H1 (cell line): ENCODE data around the gene KCNIP2. TPM values are rescaled to one million over a fixed set of nuclear protein-coding genes. Genes with fewer than 3 reads are reported as not detected.

Experiments used
- CTCF ChIA-PET: fragments of 300-600 bp; sonication (Branson Sonifier 250); formaldehyde crosslinking; loops from one replicate; lab custom pipeline; 2021; ENCODE audit not compliant: partially characterized antibody; lab: Charles Lee
- POLR2A ChIA-PET: fragments of 300-600 bp; sonication (Branson Sonifier 250); formaldehyde crosslinking; loops from one replicate; lab custom pipeline; 2021; ENCODE audit warnings: inconsistent platforms; ENCODE audit not compliant: partially characterized antibody; lab: Charles Lee
- DNase-seq, 2 experiments: peaks; one replicate each; pipeline versions ENCODE4 v3.0.0 to v3.0.0-alpha.2; 2010 to 2022; ENCODE audit warnings: low spot score in 2 of 2, low read depth in 1 of 2, mixed read lengths in 1 of 2
- FAIRE-seq: peaks from 2 replicates; lab custom pipeline; 2011; peaks lifted over from hg19 to GRCh38; lab: Jason Lieb, UNC
- H2AFZ ChIP-seq: 2 replicates; pipeline ENCODE4 v1.8.1; 2012; ENCODE audit warnings: low read length, inconsistent platforms
- H2AK5ac ChIP-seq: 2 replicates; pipeline ENCODE4 v1.6.1; 2013; ENCODE audit warnings: low read depth, low read length
- H2BK120ac ChIP-seq: replicated peaks from 2 replicates; pipeline ENCODE3; 2013; ENCODE audit warnings: low read depth, low read length, inconsistent platforms
- H2BK12ac ChIP-seq: 2 replicates; pipeline ENCODE4 v1.6.1; 2013; ENCODE audit warnings: low read depth, low read length
- H2BK15ac ChIP-seq: 2 replicates; pipeline ENCODE4 v1.6.1; 2013; ENCODE audit warnings: low read length
- H2BK20ac ChIP-seq: 2 replicates; pipeline ENCODE4 v1.6.1; 2013; ENCODE audit warnings: low read length
- H2BK5ac ChIP-seq: 2 replicates; pipeline ENCODE4 v1.6.1; 2013; ENCODE audit warnings: low read depth, low read length
- H3K14ac ChIP-seq: 2 replicates; pipeline ENCODE4 v1.6.1; 2013; ENCODE audit warnings: inconsistent platforms; ENCODE audit not compliant: insufficient read length
- H3K18ac ChIP-seq: 2 replicates; pipeline ENCODE4 v1.6.1; 2013; ENCODE audit warnings: low read length; ENCODE audit errors: extremely low read depth
- H3K23ac ChIP-seq: 2 replicates; pipeline ENCODE4 v1.6.1; 2013; ENCODE audit warnings: inconsistent platforms; ENCODE audit not compliant: insufficient read length
- H3K23me2 ChIP-seq: 2 replicates; pipeline ENCODE4 v1.6.1; 2013; ENCODE audit warnings: low read depth, low read length
- H3K27ac ChIP-seq: 2 replicates; pipeline ENCODE4 v1.6.1; 2011; ENCODE audit warnings: low read depth, low read length, inconsistent platforms
- H3K27me3 ChIP-seq, 4 experiments: replicated peaks in 1 of 4; 1 replicate in 1 of 4; 2 replicates in 3 of 4; pipeline versions ENCODE4 v1.6.1 to v1.8.1; 2011 to 2013; ENCODE audit warnings: low read length in 3 of 4, mild to moderate bottlenecking in 3 of 4, inconsistent platforms in 2 of 4, mixed read lengths in 2 of 4, moderate library complexity in 1 of 4; ENCODE audit not compliant: control insufficient read depth in 3 of 4, insufficient read depth in 3 of 4; ENCODE audit errors: extremely low read depth in 1 of 4
- H3K36me3 ChIP-seq, 4 experiments: 2 replicates each; pipeline versions ENCODE4 v1.6.1 to v1.8.1; 2011 to 2013; ENCODE audit warnings: mild to moderate bottlenecking in 4 of 4, low read length in 3 of 4, moderate library complexity in 2 of 4, control low read depth in 1 of 4, inconsistent platforms in 1 of 4; ENCODE audit not compliant: insufficient read depth in 4 of 4, control insufficient read depth in 2 of 4
- H3K4ac ChIP-seq: replicated peaks from 2 replicates; pipeline ENCODE3; 2013; ENCODE audit warnings: low read length, low read depth, mixed read lengths, inconsistent platforms; ENCODE audit not compliant: insufficient read length
- H3K4me1 ChIP-seq, 4 experiments: replicated peaks in 1 of 4; 1 replicate in 1 of 4; 2 replicates in 3 of 4; pipeline versions ENCODE4 v1.6.1 to v1.8.1; 2011 to 2013; ENCODE audit warnings: low read length in 3 of 4, inconsistent platforms in 2 of 4, mixed read lengths in 1 of 4; ENCODE audit not compliant: insufficient read depth in 4 of 4, control insufficient read depth in 3 of 4
- H3K4me2 ChIP-seq, 2 experiments: 2 replicates each; pipeline versions ENCODE4 v1.6.1 to v1.8.1; 2011 to 2013; ENCODE audit warnings: low read depth in 2 of 2, low read length in 2 of 2, control low read depth in 1 of 2, inconsistent platforms in 1 of 2, mild to moderate bottlenecking in 1 of 2; ENCODE audit not compliant: insufficient read depth in 1 of 2
- H3K4me3 ChIP-seq, 4 experiments: fragments of 200-600, 300-600 bp in 1 of 4; sonication (generic), shearing (Covaris generic), sonication (Bioruptor Twin) in 1 of 4; 2 replicates each; pipeline versions ENCODE4 v1.5.1 to v1.8.1; 2011 to 2016; ENCODE audit warnings: low read length in 4 of 4, low read depth in 3 of 4, control low read depth in 2 of 4, inconsistent platforms in 2 of 4, mild to moderate bottlenecking in 2 of 4, mixed read lengths in 1 of 4, moderate library complexity in 1 of 4; ENCODE audit not compliant: insufficient read depth in 2 of 4; ENCODE audit errors: extremely low read depth in 1 of 4
- H3K56ac ChIP-seq: replicated peaks from 2 replicates; pipeline ENCODE3; 2013; ENCODE audit warnings: low read depth, mild to moderate bottlenecking, mixed read lengths, low read length, inconsistent platforms; ENCODE audit not compliant: insufficient read length
- H3K79me1 ChIP-seq: 2 replicates; pipeline ENCODE4 v1.6.1; 2013; ENCODE audit warnings: low read depth, low read length, control low read depth
- H3K79me2 ChIP-seq, 2 experiments: 2 replicates each; pipeline versions ENCODE4 v1.6.1 to v1.8.1; 2012 to 2013; ENCODE audit warnings: low read length in 2 of 2, mild to moderate bottlenecking in 2 of 2, inconsistent platforms in 1 of 2; ENCODE audit not compliant: insufficient read depth in 2 of 2, control insufficient read depth in 1 of 2
- H3K9ac ChIP-seq, 4 experiments: replicated peaks in 1 of 4; 1 replicate in 1 of 4; 2 replicates in 3 of 4; pipeline versions ENCODE4 v1.6.1 to v1.8.1; 2011 to 2013; ENCODE audit warnings: low read depth in 3 of 4, low read length in 3 of 4, control low read depth in 2 of 4, mild to moderate bottlenecking in 2 of 4, moderate library complexity in 2 of 4, inconsistent platforms in 1 of 4; ENCODE audit errors: extremely low read depth in 1 of 4
- H3K9me3 ChIP-seq, 2 experiments: 2 replicates each; pipeline versions ENCODE4 v1.6.1 to v1.8.1; 2012 to 2013; ENCODE audit warnings: mild to moderate bottlenecking in 2 of 2, moderate library complexity in 2 of 2, control low read depth in 1 of 2, inconsistent platforms in 1 of 2, low read depth in 1 of 2, low read length in 1 of 2, mixed read lengths in 1 of 2; ENCODE audit not compliant: insufficient read depth in 2 of 2
- H4K20me1 ChIP-seq, 2 experiments: replicated peaks in 1 of 2; 2 replicates each; pipeline versions ENCODE3 to v1.8.1; 2011 to 2013; ENCODE audit warnings: inconsistent platforms in 2 of 2, low read length in 2 of 2, mild to moderate bottlenecking in 1 of 2; ENCODE audit not compliant: insufficient read depth in 2 of 2, control insufficient read depth in 1 of 2
- H4K5ac ChIP-seq: 2 replicates; pipeline ENCODE4 v1.6.1; 2013; ENCODE audit warnings: low read length, low read depth, mixed read lengths, inconsistent platforms; ENCODE audit not compliant: insufficient read length
- H4K8ac ChIP-seq: 2 replicates; pipeline ENCODE4 v1.8.0; 2013; ENCODE audit warnings: mild to moderate bottlenecking, moderate library complexity, low read length, inconsistent platforms; ENCODE audit not compliant: insufficient read depth; ENCODE audit errors: extremely low read depth
- H4K91ac ChIP-seq: replicated peaks from 2 replicates; pipeline ENCODE3; 2013; ENCODE audit warnings: low read length, mixed read lengths, inconsistent platforms; ENCODE audit not compliant: insufficient read length
- BCL11A ChIP-seq, 2 experiments: IDR thresholded peaks; one replicate each; pipeline ENCODE4 v1.6.1; 2011; ENCODE audit warnings: low read depth in 2 of 2, low read length in 2 of 2, mild to moderate bottlenecking in 2 of 2
- CHD2 ChIP-seq: IDR thresholded peaks from 2 replicates; pipeline ENCODE4 v1.6.1; 2012; ENCODE audit warnings: low read length, improper control_type of control experiment
- CTBP2 ChIP-seq: IDR thresholded peaks from 2 replicates; pipeline ENCODE4 v1.7.0; 2011; ENCODE audit warnings: borderline replicate concordance, mild to moderate bottlenecking, moderate library complexity, mixed read lengths, low read length; ENCODE audit not compliant: insufficient read depth, insufficient read length
- FOSL1 ChIP-seq: IDR thresholded peaks from 2 replicates; pipeline ENCODE4 v1.6.1; 2011; ENCODE audit warnings: mild to moderate bottlenecking, low read depth, low read length, moderate library complexity; ENCODE audit not compliant: insufficient read depth
- NANOG ChIP-seq: IDR thresholded peaks from 2 replicates; pipeline ENCODE4 v1.6.1; 2011; ENCODE audit warnings: low read length, low read depth, mild to moderate bottlenecking, inconsistent platforms; ENCODE audit not compliant: insufficient read depth, poor library complexity, severe bottlenecking
- POLR2AphosphoS5 ChIP-seq: IDR thresholded peaks from 2 replicates; pipeline ENCODE4 v1.6.1; 2011; ENCODE audit warnings: low read depth, low read length
- RAD21 ChIP-seq, 2 experiments: IDR thresholded peaks in 1 of 2; conservative IDR thresholded peaks in 1 of 2; 2 replicates each; pipeline ENCODE4 v1.6.1; 2011; ENCODE audit warnings: low read depth in 2 of 2, low read length in 2 of 2, improper control_type of control experiment in 1 of 2, inconsistent platforms in 1 of 2, mild to moderate bottlenecking in 1 of 2, moderate library complexity in 1 of 2
- SIX5 ChIP-seq: IDR thresholded peaks from 2 replicates; pipeline ENCODE4 v1.6.1; 2011; ENCODE audit warnings: mild to moderate bottlenecking, low read depth, low read length
- TBP ChIP-seq: IDR thresholded peaks from 2 replicates; pipeline ENCODE4 v1.6.1; 2011; ENCODE audit warnings: low read depth, low read length, improper control_type of control experiment
- WGBS, 2 experiments: shearing (Covaris generic) in 1 of 2; methylation state at CpG; one replicate each; pipeline versions ENCODE4 v1.1.6 to v1.1.7; 2013 to 2015; ENCODE audit warnings: low lambda C conversion rate in 2 of 2, mixed read lengths in 2 of 2, inconsistent platforms in 1 of 2, low coverage in 1 of 2, missing lambda C conversion rate in 1 of 2; ENCODE audit not compliant: insufficient replicate concordance in 2 of 2, insufficient coverage in 1 of 2, insufficient read length in 1 of 2; ENCODE audit errors: extremely low coverage in 1 of 2, missing lambda C conversion rate in 1 of 2; 5-methylcytosine and 5-hydroxymethylcytosine counted together
- polyA plus RNA-seq, 7 experiments: library from polyadenylated mRNA; depleted of rRNA in 3 of 7; stranded (reverse) in 5 of 7; unstranded in 2 of 7; fragments of >200 nt in 5 of 7; fragments of 200-250 nt in 2 of 7; gene quantifications; 1 replicate in 5 of 7; 2 replicates in 1 of 7; 4 replicates in 1 of 7; pipeline versions ENCODE4 v1.2.1 to v1.2.3, GENCODE V29; 2011 to 2013; ENCODE audit warnings: missing spikeins in 2 of 7, mixed read lengths in 2 of 7
- total RNA-seq: library from RNA; stranded (reverse); fragmentation: NEBNext Ultra II Directional; extraction: Animal tissue kit (Norgen Biotek cat#: 25700); gene quantifications from 2 replicates; pipeline ENCODE4 v1.2.1, GENCODE V29; 2021
- TF ChIP-seq, protein P1 (sequence below): IDR thresholded peaks from 2 replicates; pipeline ENCODE4 v1.6.1; 2011; ENCODE audit warnings: low read depth, mild to moderate bottlenecking, low read length; ENCODE audit not compliant: insufficient read depth

KCNIP2 gene
- total and polyA plus RNA-seq, 2 of the 8 experiments (the other 6 are each of a cell fraction or from before 2014, with no cell fraction given), result 2.7 to 6.0 TPM

DNA sequence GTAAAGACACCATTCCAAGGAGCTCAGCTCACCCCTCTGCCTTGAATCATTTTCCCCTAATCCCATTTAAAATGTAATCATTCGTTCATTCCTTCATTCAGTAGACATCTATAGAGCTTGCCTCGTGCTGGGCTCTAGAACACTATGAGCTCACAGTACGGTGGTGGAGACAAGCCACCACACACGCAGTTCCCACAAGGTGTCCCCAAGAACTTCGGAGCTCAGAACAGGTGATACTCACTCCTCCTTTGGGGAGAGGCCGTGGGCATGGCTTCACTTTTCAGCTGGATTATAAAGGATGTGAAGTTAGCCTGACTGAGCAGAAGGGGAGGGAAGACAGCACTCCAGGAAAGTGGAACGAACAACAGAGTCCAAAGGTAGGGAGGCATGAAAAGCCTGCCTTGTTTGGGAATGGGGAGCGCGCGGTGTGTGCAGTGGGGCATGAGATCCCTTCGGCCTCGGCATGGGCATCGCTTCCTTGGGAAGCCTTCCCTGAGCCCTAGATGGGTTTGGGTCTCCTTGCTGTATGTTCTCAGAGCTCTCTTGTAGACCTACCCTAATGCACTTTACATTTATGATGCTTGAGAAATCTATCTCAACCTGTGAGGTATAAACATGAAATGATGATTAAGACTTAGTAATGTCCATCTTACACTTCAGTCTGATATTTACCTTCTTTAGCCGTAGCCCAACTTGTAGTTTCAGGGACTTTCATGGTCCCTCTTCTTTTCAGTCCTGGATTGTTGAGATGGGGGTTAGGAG, 24.5 kb downstream of the KCNIP2 start:
- H3K23me2 ChIP-seq, result peaks cover 14% of the 10 kb centered on the region
- H3K9me3 ChIP-seq, result no peaks in the 10 kb centered on the region
- H3K4me2 ChIP-seq, result peak overlapping the region; percentile 88 to 93
- H3K9ac ChIP-seq, result peak overlapping the region; percentile 52 to 91 (median 79)
- peaks cover 7% of the 10 kb centered on the region for H3K79me1 ChIP-seq
- H2BK120ac ChIP-seq, result no peak overlapping the region
- no peaks in the 10 kb centered on the region for H3K36me3 ChIP-seq
- H3K27me3 ChIP-seq, result no peaks in the 10 kb centered on the region
- no peak overlapping the region for H3K23ac ChIP-seq
- H4K8ac ChIP-seq, result peak overlapping the region; percentile 83; the same call in 1 of the 2 replicates
- H4K20me1 ChIP-seq, result peaks cover 23 to 25% of the 10 kb centered on the region in 2 experiments
- peak overlapping the region; percentile 0 for H3K56ac ChIP-seq
- no peak overlapping the region for H2BK20ac ChIP-seq
- peaks cover 37 to 44% of the 10 kb centered on the region in 2 experiments for H3K79me2 ChIP-seq
- H4K91ac ChIP-seq, result peak overlapping the region; percentile 30
- H3K18ac ChIP-seq, result peak overlapping the region; percentile 21; the same call in 1 of the 2 replicates
- peak overlapping the region; percentile 91 for H2BK12ac ChIP-seq
- peak overlapping the region; percentile 63 for H3K27ac ChIP-seq
- H4K5ac ChIP-seq, result peak overlapping the region; percentile 74
- H2AFZ ChIP-seq, result peak overlapping the region; percentile 45
- no peak overlapping the region for H2AK5ac ChIP-seq
- peaks cover 0 to 5% (median 0%) of the 10 kb centered on the region in 4 experiments; a peak in 3 of 7 replicates for H3K4me1 ChIP-seq
- 0 out of 2 replicates have a peak overlapping the region, but pooled peaks have one; percentile 14 for H2BK15ac ChIP-seq
- ChIA-PET CTCF (interaction anchor here (0.6 to 7.0 kb wide), 11 partner anchors 13 to 1460 kb away, joined by 3 to 46 read pairs (median 5); partner anchors contain the start of gene KCNIP2), POLR2A (interaction anchor here (0.7 to 6.0 kb wide), 35 partner anchors 11 to 316 kb away, joined by 3 to 100 read pairs (median 6); partner anchors contain the start of genes FBXW4, HPS6, KCNIP2 and NPM3)
- FAIRE-seq (no peak), DNase-seq (no peak)
- peak overlapping the region; percentile 74 for H2BK5ac ChIP-seq
- H3K14ac ChIP-seq, result no peak overlapping the region
- WGBS, 2 experiments, result 25% methylated on average over 14 of the region's 14 CpGs; no CpG with 5 or more reads in 1 of the 2 experiments
- no peak overlapping the region for H3K4ac ChIP-seq
- H3K4me3 ChIP-seq, result peak overlapping the region; percentile 77 to 98 (median 90)
- TF ChIP-seq CHD2 (peak; percentile 7; the same call in 1 of the 2 replicates), BCL11A (IDR thresholded peaks at IDR 0.05; ENCODE audit: low read depth in 2 of 2, low read length in 2 of 2) (no peak), POLR2AphosphoS5 (peak; percentile 41; the same call in 1 of the 2 replicates), RAD21 (IDR thresholded peaks at IDR 0.05 in 1 of 2, conservative IDR thresholded peaks at IDR 0.05 in 1 of 2; ENCODE audit: low read depth in 2 of 2, low read length in 2 of 2) (no peak), CTBP2 (no peak), SIX5 (no peak), TBP (no peak), FOSL1 (no peak), NANOG (no peak)
- TF ChIP-seq, protein P1, sequence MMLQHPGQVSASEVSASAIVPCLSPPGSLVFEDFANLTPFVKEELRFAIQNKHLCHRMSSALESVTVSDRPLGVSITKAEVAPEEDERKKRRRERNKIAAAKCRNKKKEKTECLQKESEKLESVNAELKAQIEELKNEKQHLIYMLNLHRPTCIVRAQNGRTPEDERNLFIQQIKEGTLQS, result no peak
